IMR-90 (cell line): ENCODE data around the gene TCP11. TPM values are rescaled to one million over a fixed set of nuclear protein-coding genes. Genes with fewer than 3 reads are reported as not detected.

ENCODE experiments used
- ATAC-seq: fragments of 200-7000 bp; cut with Tn5 transposase; 2 replicates; pipeline ENCODE4 v1.9.1; 2020; ENCODE audit warnings: low read depth, mild to moderate bottlenecking, moderate library complexity
- BruUV-seq: library from RNA; stranded (reverse); fragments of 400-500 nt; replicated peaks from 2 replicates; lab custom pipeline; 2021; lab: Mats Ljungman, UMichigan
- CTCF ChIA-PET: fragments of 300-600 bp; formaldehyde crosslinking; extraction: SDS; loops from one replicate; lab custom pipeline; 2021; ENCODE audit warnings: antibody characterized with exemption; lab: Yijun Ruan, JAX
- POLR2A ChIA-PET: fragments of 300-600 bp; sonication (Branson Sonifier 250); formaldehyde crosslinking; loops from one replicate; lab custom pipeline; 2022; ENCODE audit warnings: antibody characterized with exemption; ENCODE audit not compliant: unreplicated experiment; lab: Charles Lee
- DNase-seq: peaks from one replicate; pipeline ENCODE4 v3.0.0; 2013
- H2AFZ ChIP-seq: replicated peaks from 2 replicates; pipeline ENCODE3; 2013; ENCODE audit warnings: low read length, mild to moderate bottlenecking; ENCODE audit not compliant: poor library complexity
- H2AK5ac ChIP-seq: 2 replicates; pipeline ENCODE4 v1.6.1; 2013; ENCODE audit warnings: low read depth, low read length, inconsistent platforms
- H2AK9ac ChIP-seq: replicated peaks from 2 replicates; pipeline ENCODE3; 2013; ENCODE audit warnings: mild to moderate bottlenecking, low read depth, low read length, moderate library complexity; ENCODE audit not compliant: poor library complexity
- H2BK120ac ChIP-seq: 2 replicates; pipeline ENCODE4 v1.6.1; 2013; ENCODE audit warnings: low read depth, low read length, inconsistent platforms
- H2BK15ac ChIP-seq: 3 replicates; pipeline ENCODE4 v1.6.1; 2013; ENCODE audit warnings: low read depth, low read length, inconsistent platforms
- H2BK20ac ChIP-seq: 2 replicates; pipeline ENCODE4 v1.6.1; 2013; ENCODE audit warnings: low read depth, mild to moderate bottlenecking, inconsistent platforms, low read length, moderate library complexity
- H2BK5ac ChIP-seq: 2 replicates; pipeline ENCODE4 v1.6.1; 2013; ENCODE audit warnings: mild to moderate bottlenecking, low read depth, low read length, inconsistent platforms; ENCODE audit not compliant: poor library complexity, severe bottlenecking
- H3K14ac ChIP-seq: replicated peaks from 2 replicates; pipeline ENCODE4 v1.6.1; 2013; ENCODE audit warnings: low read depth, low read length, inconsistent platforms
- H3K18ac ChIP-seq: 2 replicates; pipeline ENCODE4 v1.6.1; 2013; ENCODE audit warnings: low read depth, low read length, control low read depth
- H3K23ac ChIP-seq: 2 replicates; pipeline ENCODE4 v1.6.1; 2013; ENCODE audit warnings: low read depth, low read length, inconsistent platforms
- H3K27ac ChIP-seq: 2 replicates; pipeline ENCODE4 v1.5.1; 2013; ENCODE audit warnings: mild to moderate bottlenecking, control low read depth, low read length; ENCODE audit not compliant: insufficient read depth
- H3K27me3 ChIP-seq: 2 replicates; pipeline ENCODE4 v1.6.1; 2013; ENCODE audit warnings: low read length; ENCODE audit not compliant: control insufficient read depth, insufficient read depth
- H3K36me3 ChIP-seq: 2 replicates; pipeline ENCODE4 v1.6.1; 2013; ENCODE audit warnings: low read length, mixed read lengths; ENCODE audit not compliant: control insufficient read depth, insufficient read depth
- H3K4ac ChIP-seq: 2 replicates; pipeline ENCODE4 v1.6.1; 2013; ENCODE audit warnings: low read depth, low read length, inconsistent platforms
- H3K4me1 ChIP-seq: 2 replicates; pipeline ENCODE4 v1.6.1; 2013; ENCODE audit warnings: low read length, mixed read lengths; ENCODE audit not compliant: control insufficient read depth, insufficient read depth
- H3K4me2 ChIP-seq: 2 replicates; pipeline ENCODE4 v1.6.1; 2013; ENCODE audit warnings: low read depth, mild to moderate bottlenecking, control low read depth, low read length, moderate library complexity
- H3K4me3 ChIP-seq: 2 replicates; pipeline ENCODE4 v1.5.1; 2013; ENCODE audit warnings: low read depth, mild to moderate bottlenecking, control low read depth, low read length, moderate library complexity; ENCODE audit not compliant: insufficient read depth
- H3K56ac ChIP-seq: 2 replicates; pipeline ENCODE4 v1.6.1; 2013; ENCODE audit warnings: low read length, inconsistent platforms; ENCODE audit not compliant: insufficient read depth; ENCODE audit errors: extremely low read depth
- H3K79me1 ChIP-seq, 2 experiments: 2 replicates each; pipeline ENCODE4 v1.6.1; 2013; ENCODE audit warnings: low read length in 2 of 2, inconsistent platforms in 1 of 2, low read depth in 1 of 2
- H3K9ac ChIP-seq: 2 replicates; pipeline ENCODE4 v1.6.1; 2013; ENCODE audit warnings: low read depth, low read length, control low read depth
- H3K9me1 ChIP-seq: 2 replicates; pipeline ENCODE4 v1.6.1; 2013; ENCODE audit warnings: low read length, inconsistent platforms; ENCODE audit not compliant: insufficient read depth
- H3K9me3 ChIP-seq: 2 replicates; pipeline ENCODE4 v1.6.1; 2013; ENCODE audit warnings: low read length; ENCODE audit not compliant: control insufficient read depth, insufficient read depth
- H4K20me1 ChIP-seq: 2 replicates; pipeline ENCODE4 v1.6.1; 2013; ENCODE audit warnings: low read length, inconsistent platforms; ENCODE audit not compliant: insufficient read depth
- H4K5ac ChIP-seq: 2 replicates; pipeline ENCODE4 v1.6.1; 2013; ENCODE audit warnings: mild to moderate bottlenecking, low read depth, low read length, control low read depth
- H4K8ac ChIP-seq, 2 experiments: 2 replicates each; pipeline ENCODE4 v1.6.1; 2013; ENCODE audit warnings: low read depth in 2 of 2, low read length in 2 of 2, control low read depth in 1 of 2, inconsistent platforms in 1 of 2
- H4K91ac ChIP-seq: 2 replicates; pipeline ENCODE4 v1.6.1; 2013; ENCODE audit warnings: low read depth, low read length, inconsistent platforms; ENCODE audit not compliant: insufficient read depth
- BHLHE40 ChIP-seq: fragments of 150-350 bp; IDR thresholded peaks from 2 replicates; pipeline ENCODE4 v1.6.1; 2016; ENCODE audit warnings: mild to moderate bottlenecking, low read depth, low read length
- CEBPB ChIP-seq: IDR thresholded peaks from 2 replicates; pipeline ENCODE4 v1.6.1; 2012; ENCODE audit warnings: low read depth, low read length, improper control_type of control experiment
- ELK1 ChIP-seq: fragments of 150-350 bp; IDR thresholded peaks from 2 replicates; pipeline ENCODE4 v1.6.1; 2016; ENCODE audit warnings: low read depth, mild to moderate bottlenecking, low read length, moderate library complexity, borderline replicate concordance
- FOS ChIP-seq: fragments of 150-350 bp; IDR thresholded peaks from 2 replicates; pipeline ENCODE4 v1.6.1; 2016; ENCODE audit warnings: low read depth, low read length
- MAFK ChIP-seq: IDR thresholded peaks from 2 replicates; pipeline ENCODE4 v1.6.1; 2012; ENCODE audit warnings: low read depth, low read length, improper control_type of control experiment
- MXI1 ChIP-seq: IDR thresholded peaks from 2 replicates; pipeline ENCODE4 v1.6.1; 2012; ENCODE audit warnings: low read depth, mild to moderate bottlenecking, low read length, moderate library complexity, borderline replicate concordance
- NFE2L2 ChIP-seq: fragments of 150-350 bp; IDR thresholded peaks from 2 replicates; pipeline ENCODE4 v1.6.1; 2016; ENCODE audit warnings: low read depth, mild to moderate bottlenecking, low read length
- POLR2A ChIP-seq: IDR thresholded peaks from 2 replicates; pipeline ENCODE4 v1.6.1; 2012; ENCODE audit warnings: mild to moderate bottlenecking, low read depth, low read length
- RAD21 ChIP-seq: IDR thresholded peaks from 2 replicates; pipeline ENCODE4 v1.6.1; 2012; ENCODE audit warnings: low read length, improper control_type of control experiment
- RCOR1 ChIP-seq: IDR thresholded peaks from 2 replicates; pipeline ENCODE4 v1.6.1; 2012; ENCODE audit warnings: mild to moderate bottlenecking, low read length, improper control_type of control experiment; ENCODE audit not compliant: insufficient replicate concordance
- RFX5 ChIP-seq: IDR thresholded peaks from 2 replicates; pipeline ENCODE4 v1.8.0; 2012; ENCODE audit warnings: low read depth, mild to moderate bottlenecking, low read length, moderate library complexity
- SMC3 ChIP-seq: fragments of 150-350 bp; IDR thresholded peaks from 2 replicates; pipeline ENCODE4 v1.6.1; 2016; ENCODE audit warnings: low read depth, mild to moderate bottlenecking, antibody characterized with exemption, low read length, moderate library complexity
- WGBS, 2 experiments: methylation state at CpG; one replicate each; pipeline versions ENCODE4 v1.1.5 to v1.1.7; 2013; ENCODE audit warnings: missing lambda C conversion rate in 2 of 2; ENCODE audit not compliant: insufficient read length in 1 of 2; ENCODE audit errors: extremely low coverage in 2 of 2; 5-methylcytosine and 5-hydroxymethylcytosine counted together
- dilution Hi-C: fragments of 300-500 bp; cut with HindIII; formaldehyde crosslinking; loops from one replicate; pipeline ENCODE4 v1.14.3; 2018; ENCODE audit warnings: low sequenced_read_pairs; ENCODE audit not compliant: unreplicated experiment
- in situ Hi-C: fragments of 300-500 bp; cut with MboI; formaldehyde crosslinking; loops from 3 replicates; pipeline ENCODE4 v1.14.3; 2019; ENCODE audit warnings: low sequenced_read_pairs, inconsistent platforms, mixed read lengths
- intact Hi-C: fragments of 100-400 bp; cut with micrococcal nuclease; formaldehyde crosslinking; loops from 2 replicates; pipeline ENCODE4 v1.10.0; 2022
- polyA plus RNA-seq, 3 experiments: library from polyadenylated mRNA; depleted of rRNA; stranded (reverse); fragments of >200 nt; gene quantifications; 2 replicates each; pipeline ENCODE4 v1.2.3, GENCODE V29; 2012; ENCODE audit warnings: low replicate concordance in 1 of 3
- total RNA-seq: library from RNA; depleted of rRNA; stranded (reverse); fragments of >200 nt; gene quantifications from 2 replicates; pipeline ENCODE4 v1.2.3, GENCODE V29; 2012
- TF ChIP-seq, protein P1 (sequence below): fragments of 150-350 bp; IDR thresholded peaks from 2 replicates; pipeline ENCODE4 v1.6.1; 2017; ENCODE audit warnings: mild to moderate bottlenecking, antibody characterized with exemption, low read length, low read depth

Gene TCP11
- total and polyA plus RNA-seq, 2 of the 4 experiments (the other 2 are of a cell fraction): 0.34 to 0.36 TPM

DNA sequence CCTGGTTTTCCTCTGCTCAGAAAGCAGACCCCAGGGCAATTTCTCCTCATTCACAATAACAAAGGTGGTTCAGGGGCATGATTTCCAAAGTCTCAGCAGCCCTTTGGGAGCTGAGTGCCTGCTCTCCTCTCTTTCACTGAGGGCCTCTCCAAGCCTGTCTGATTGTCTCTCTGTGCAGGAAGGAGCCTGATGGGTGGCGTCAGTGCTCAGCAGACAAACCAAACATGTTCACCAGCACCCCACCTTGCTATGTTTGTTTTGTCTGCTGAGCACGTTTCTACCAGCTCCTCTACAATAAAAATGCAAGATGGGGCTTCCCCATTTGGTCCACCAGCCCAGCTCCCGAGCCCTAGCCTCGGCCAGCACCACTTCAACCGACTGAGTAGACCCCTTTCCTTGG is 25.4 kb upstream of the TCP11 start:
- Histone ChIP-seq H3K27ac (peak overlapping the region; percentile 47; the same call in 1 of the 2 replicates), H3K4me2 (no peak overlapping the region), H3K4ac (peak overlapping the region; percentile 83), H3K14ac (peak overlapping the region; percentile 59), H3K27me3 (no peaks in the 10 kb centered on the region), H2AK9ac (no peak overlapping the region), H2AK5ac (peak overlapping the region; percentile 67; the same call in 1 of the 2 replicates), H4K8ac (peak overlapping the region; percentile 3 to 71; a peak in 3 of 4 replicates), H4K91ac (peak overlapping the region; percentile 54; the same call in 1 of the 2 replicates), H3K4me1 (peaks cover 25% of the 10 kb centered on the region), H2BK5ac (peak overlapping the region; percentile 53), H3K23ac (0 out of 2 replicates have a peak overlapping the region, but pooled peaks have one; percentile 35), H2BK20ac (peak overlapping the region; percentile 69), H4K5ac (peak overlapping the region; percentile 4), H3K9me1 (peaks cover 32% of the 10 kb centered on the region), H3K18ac (peak overlapping the region; percentile 49), H2BK120ac (peak overlapping the region; percentile 56), H2AFZ (peak overlapping the region; percentile 61), H3K79me1 (peaks cover 0 to 3% of the 10 kb centered on the region in 2 experiments; a peak in 1 of 4 replicates), H3K56ac (no peak overlapping the region), H3K9ac (no peak overlapping the region), H3K36me3 (no peaks in the 10 kb centered on the region), H3K9me3 (0 out of 2 replicates have a peak, but pooled peaks cover 2% of the 10 kb centered on the region), H4K20me1 (no peaks in the 10 kb centered on the region), H3K4me3 (no peak overlapping the region), H2BK15ac (peak overlapping the region; percentile 45; the same call in 2 of the 3 replicates)
- TF ChIP-seq ELK1 (no peak), POLR2A (no peak), BHLHE40 (no peak), RFX5 (no peak), CEBPB (no peak), RCOR1 (no peak), MAFK (no peak), SMC3 (no peak), FOS (no peak), MXI1 (no peak), RAD21 (no peak), NFE2L2 (no peak)
- TF ChIP-seq, protein P1, sequence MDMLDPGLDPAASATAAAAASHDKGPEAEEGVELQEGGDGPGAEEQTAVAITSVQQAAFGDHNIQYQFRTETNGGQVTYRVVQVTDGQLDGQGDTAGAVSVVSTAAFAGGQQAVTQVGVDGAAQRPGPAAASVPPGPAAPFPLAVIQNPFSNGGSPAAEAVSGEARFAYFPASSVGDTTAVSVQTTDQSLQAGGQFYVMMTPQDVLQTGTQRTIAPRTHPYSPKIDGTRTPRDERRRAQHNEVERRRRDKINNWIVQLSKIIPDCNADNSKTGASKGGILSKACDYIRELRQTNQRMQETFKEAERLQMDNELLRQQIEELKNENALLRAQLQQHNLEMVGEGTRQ: no peak
- WGBS, 2 experiments: 57% methylated on average over 3 of the region's 5 CpGs; no CpG with 5 or more reads in 1 of the 2 experiments
- ChIA-PET POLR2A (no interaction called here), CTCF (interaction anchor here (2.6 kb wide), 1 partner anchor 20 kb away, joined by 11 read pairs; no protein-coding TSS in a partner anchor)
- no TSS peak for BruUV-seq
- intact Hi-C loops: loop anchor here (5.0 kb wide), 1 partner anchor 36 kb away; no protein-coding TSS in a partner anchor
- no peak for DNase-seq
- dilution Hi-C loops: no loop called here
- ATAC-seq: no peak
- in situ Hi-C loops: no loop called here
